HepG2 (cell line): ENCODE data around the gene NDOR1. TPM values are rescaled to one million over a fixed set of nuclear protein-coding genes. Genes with fewer than 3 reads are reported as not detected.

Experiments used
- ATF7-NPFF ChIP-seq: sonication (generic); formaldehyde crosslinking; IDR thresholded peaks from 2 replicates; pipeline ENCODE4 v1.8.1; 2023; ENCODE audit warnings: mild to moderate bottlenecking, low read depth, missing genetic modification reagents, moderate library complexity
- FOXP1 ChIP-seq, 2 experiments: fragments of 450-650 bp in 1 of 2; IDR thresholded peaks; 2 replicates each; pipeline ENCODE4 v1.6.1; 2017 to 2018; ENCODE audit warnings: antibody characterized with exemption in 1 of 2
- GRHL1 ChIP-seq: sonication (generic); formaldehyde crosslinking; conservative IDR thresholded peaks from 2 replicates; pipeline ENCODE4 v1.8.0; 2022; ENCODE audit warnings: missing genetic modification reagents
- HOXA9 ChIP-seq: sonication (generic); formaldehyde crosslinking; IDR thresholded peaks from 2 replicates; pipeline ENCODE4 v1.8.1; 2022; ENCODE audit warnings: missing genetic modification reagents, mild to moderate bottlenecking, moderate library complexity, borderline replicate concordance
- JUN ChIP-seq: sonication (generic); formaldehyde crosslinking; IDR thresholded peaks from 2 replicates; pipeline ENCODE4 v1.4.0; 2020; ENCODE audit warnings: mild to moderate bottlenecking, missing genetic modification reagents
- PRPF4 ChIP-seq: fragments of 200-400 bp; formaldehyde crosslinking; IDR thresholded peaks from 2 replicates; pipeline ENCODE4 v1.6.1; 2016; ENCODE audit warnings: low read length, low read depth; ENCODE audit not compliant: poor library complexity, severe bottlenecking
- TFDP1 ChIP-seq: IDR thresholded peaks from 2 replicates; pipeline ENCODE4 v1.6.1; 2016; ENCODE audit warnings: missing compliant biosample characterization, missing genetic modification reagents, borderline replicate concordance
- WIZ ChIP-seq: sonication (generic); formaldehyde crosslinking; IDR thresholded peaks from 2 replicates; pipeline ENCODE4 v1.5.1; 2020; ENCODE audit warnings: mild to moderate bottlenecking, missing genetic modification reagents
- ZFP41 ChIP-seq: sonication (generic); formaldehyde crosslinking; IDR thresholded peaks from 2 replicates; pipeline ENCODE4 v1.4.0; 2020; ENCODE audit warnings: mild to moderate bottlenecking, missing genetic modification reagents, borderline replicate concordance
- ZNF331 ChIP-seq: sonication (generic); formaldehyde crosslinking; IDR thresholded peaks from 2 replicates; pipeline ENCODE4 v1.4.0; 2020; ENCODE audit warnings: missing genetic modification reagents
- ZXDC ChIP-seq: sonication (generic); formaldehyde crosslinking; IDR thresholded peaks from 2 replicates; pipeline ENCODE4 v1.5.0; 2020; ENCODE audit warnings: mild to moderate bottlenecking, missing genetic modification reagents
- polyA plus RNA-seq, 8 experiments: library from polyadenylated mRNA; depleted of rRNA in 3 of 8; stranded (reverse) in 7 of 8; unstranded in 1 of 8; fragments of >200 nt; fragmentation: Illumina TruSeq in 4 of 8; extraction: Trizol in 4 of 8; gene quantifications; 2 replicates each; pipeline versions ENCODE4 v1.2.1 to v1.2.3, GENCODE V29; 2011 to 2016; ENCODE audit warnings: low read depth in 4 of 8, missing spikeins in 1 of 8, mixed read lengths in 1 of 8; ENCODE audit not compliant: insufficient read depth in 1 of 8
- total RNA-seq, 5 experiments: library from RNA; depleted of rRNA; stranded (reverse); fragments of >200 nt; fragmentation: Illumina TruSeq; extraction: Trizol; gene quantifications; 2 replicates each; pipeline ENCODE4 v1.2.3, GENCODE V29; 2016; ENCODE audit warnings: low read depth in 1 of 5
- TF ChIP-seq, protein P1 (sequence below): IDR thresholded peaks from 2 replicates; pipeline ENCODE4 v1.6.1; 2016
- TF ChIP-seq, protein P2 (sequence below): sonication (generic); formaldehyde crosslinking; conservative IDR thresholded peaks from 2 replicates; pipeline ENCODE4 v1.4.0; 2020; ENCODE audit warnings: missing genetic modification reagents
- TF ChIP-seq, protein P3 (sequence below): sonication (generic); formaldehyde crosslinking; IDR thresholded peaks from 2 replicates; pipeline ENCODE4 v1.5.0; 2020; ENCODE audit warnings: mild to moderate bottlenecking, missing genetic modification reagents, moderate library complexity
- TF ChIP-seq, protein P4 (sequence below): sonication (generic); formaldehyde crosslinking; IDR thresholded peaks from 2 replicates; pipeline ENCODE4 v1.4.0; 2020; ENCODE audit warnings: missing genetic modification reagents, borderline replicate concordance

NDOR1 gene
- total and polyA plus RNA-seq, 2 of the 13 experiments (the other 11 are each of a cell fraction or from before 2014, with no cell fraction given): 3.6 to 8.7 TPM

GRCh38 chr9:137240318-137240840, 34.9 kb downstream of the NDOR1 start (continued):
- TF ChIP-seq TFDP1 (CRISPR knock-in tag) (peak; percentile 84), ATF7-NPFF (CRISPR knock-in tag) (peak; percentile 89), ZFP41 (CRISPR knock-in tag) (peak; percentile 84; the same call in 1 of the 2 replicates), ZNF331 (CRISPR knock-in tag) (no peak; the same call in 1 of the 2 replicates), JUN (CRISPR knock-in tag) (no peak), ZXDC (peak; percentile 73; the same call in 1 of the 2 replicates), HOXA9 (CRISPR knock-in tag) (no peak; the same call in 1 of the 2 replicates), FOXP1 (IDR thresholded peaks at IDR 0.05) (no peak), FOXP1 (CRISPR knock-in tag; IDR thresholded peaks at IDR 0.05) (no peak), WIZ (peak; percentile 64), PRPF4 (no peak), GRHL1 (CRISPR knock-in tag) (no peak)
- TF ChIP-seq, protein P1, sequence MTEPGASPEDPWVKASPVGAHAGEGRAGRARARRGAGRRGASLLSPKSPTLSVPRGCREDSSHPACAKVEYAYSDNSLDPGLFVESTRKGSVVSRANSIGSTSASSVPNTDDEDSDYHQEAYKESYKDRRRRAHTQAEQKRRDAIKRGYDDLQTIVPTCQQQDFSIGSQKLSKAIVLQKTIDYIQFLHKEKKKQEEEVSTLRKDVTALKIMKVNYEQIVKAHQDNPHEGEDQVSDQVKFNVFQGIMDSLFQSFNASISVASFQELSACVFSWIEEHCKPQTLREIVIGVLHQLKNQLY: no peak; the same call in 1 of the 2 replicates
- TF ChIP-seq, protein P2, sequence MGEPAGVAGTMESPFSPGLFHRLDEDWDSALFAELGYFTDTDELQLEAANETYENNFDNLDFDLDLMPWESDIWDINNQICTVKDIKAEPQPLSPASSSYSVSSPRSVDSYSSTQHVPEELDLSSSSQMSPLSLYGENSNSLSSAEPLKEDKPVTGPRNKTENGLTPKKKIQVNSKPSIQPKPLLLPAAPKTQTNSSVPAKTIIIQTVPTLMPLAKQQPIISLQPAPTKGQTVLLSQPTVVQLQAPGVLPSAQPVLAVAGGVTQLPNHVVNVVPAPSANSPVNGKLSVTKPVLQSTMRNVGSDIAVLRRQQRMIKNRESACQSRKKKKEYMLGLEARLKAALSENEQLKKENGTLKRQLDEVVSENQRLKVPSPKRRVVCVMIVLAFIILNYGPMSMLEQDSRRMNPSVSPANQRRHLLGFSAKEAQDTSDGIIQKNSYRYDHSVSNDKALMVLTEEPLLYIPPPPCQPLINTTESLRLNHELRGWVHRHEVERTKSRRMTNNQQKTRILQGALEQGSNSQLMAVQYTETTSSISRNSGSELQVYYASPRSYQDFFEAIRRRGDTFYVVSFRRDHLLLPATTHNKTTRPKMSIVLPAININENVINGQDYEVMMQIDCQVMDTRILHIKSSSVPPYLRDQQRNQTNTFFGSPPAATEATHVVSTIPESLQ (CRISPR knock-in tag): 0 out of 2 replicates have a peak, but pooled peaks have one; percentile 39
- TF ChIP-seq, protein P3, sequence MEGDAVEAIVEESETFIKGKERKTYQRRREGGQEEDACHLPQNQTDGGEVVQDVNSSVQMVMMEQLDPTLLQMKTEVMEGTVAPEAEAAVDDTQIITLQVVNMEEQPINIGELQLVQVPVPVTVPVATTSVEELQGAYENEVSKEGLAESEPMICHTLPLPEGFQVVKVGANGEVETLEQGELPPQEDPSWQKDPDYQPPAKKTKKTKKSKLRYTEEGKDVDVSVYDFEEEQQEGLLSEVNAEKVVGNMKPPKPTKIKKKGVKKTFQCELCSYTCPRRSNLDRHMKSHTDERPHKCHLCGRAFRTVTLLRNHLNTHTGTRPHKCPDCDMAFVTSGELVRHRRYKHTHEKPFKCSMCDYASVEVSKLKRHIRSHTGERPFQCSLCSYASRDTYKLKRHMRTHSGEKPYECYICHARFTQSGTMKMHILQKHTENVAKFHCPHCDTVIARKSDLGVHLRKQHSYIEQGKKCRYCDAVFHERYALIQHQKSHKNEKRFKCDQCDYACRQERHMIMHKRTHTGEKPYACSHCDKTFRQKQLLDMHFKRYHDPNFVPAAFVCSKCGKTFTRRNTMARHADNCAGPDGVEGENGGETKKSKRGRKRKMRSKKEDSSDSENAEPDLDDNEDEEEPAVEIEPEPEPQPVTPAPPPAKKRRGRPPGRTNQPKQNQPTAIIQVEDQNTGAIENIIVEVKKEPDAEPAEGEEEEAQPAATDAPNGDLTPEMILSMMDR (CRISPR knock-in tag): peak; percentile 71
- TF ChIP-seq, protein P4, sequence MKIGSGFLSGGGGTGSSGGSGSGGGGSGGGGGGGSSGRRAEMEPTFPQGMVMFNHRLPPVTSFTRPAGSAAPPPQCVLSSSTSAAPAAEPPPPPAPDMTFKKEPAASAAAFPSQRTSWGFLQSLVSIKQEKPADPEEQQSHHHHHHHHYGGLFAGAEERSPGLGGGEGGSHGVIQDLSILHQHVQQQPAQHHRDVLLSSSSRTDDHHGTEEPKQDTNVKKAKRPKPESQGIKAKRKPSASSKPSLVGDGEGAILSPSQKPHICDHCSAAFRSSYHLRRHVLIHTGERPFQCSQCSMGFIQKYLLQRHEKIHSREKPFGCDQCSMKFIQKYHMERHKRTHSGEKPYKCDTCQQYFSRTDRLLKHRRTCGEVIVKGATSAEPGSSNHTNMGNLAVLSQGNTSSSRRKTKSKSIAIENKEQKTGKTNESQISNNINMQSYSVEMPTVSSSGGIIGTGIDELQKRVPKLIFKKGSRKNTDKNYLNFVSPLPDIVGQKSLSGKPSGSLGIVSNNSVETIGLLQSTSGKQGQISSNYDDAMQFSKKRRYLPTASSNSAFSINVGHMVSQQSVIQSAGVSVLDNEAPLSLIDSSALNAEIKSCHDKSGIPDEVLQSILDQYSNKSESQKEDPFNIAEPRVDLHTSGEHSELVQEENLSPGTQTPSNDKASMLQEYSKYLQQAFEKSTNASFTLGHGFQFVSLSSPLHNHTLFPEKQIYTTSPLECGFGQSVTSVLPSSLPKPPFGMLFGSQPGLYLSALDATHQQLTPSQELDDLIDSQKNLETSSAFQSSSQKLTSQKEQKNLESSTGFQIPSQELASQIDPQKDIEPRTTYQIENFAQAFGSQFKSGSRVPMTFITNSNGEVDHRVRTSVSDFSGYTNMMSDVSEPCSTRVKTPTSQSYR (CRISPR knock-in tag): no peak
